H1 (cell line): ENCODE data around the gene CD300LB. TPM values are rescaled to one million over a fixed set of nuclear protein-coding genes. Genes with fewer than 3 reads are reported as not detected.

Source experiments
- CTCF ChIA-PET: fragments of 300-600 bp; sonication (Branson Sonifier 250); formaldehyde crosslinking; loops from one replicate; lab custom pipeline; 2021; ENCODE audit not compliant: partially characterized antibody; lab: Charles Lee
- POLR2A ChIA-PET: fragments of 300-600 bp; sonication (Branson Sonifier 250); formaldehyde crosslinking; loops from one replicate; lab custom pipeline; 2021; ENCODE audit warnings: inconsistent platforms; ENCODE audit not compliant: partially characterized antibody; lab: Charles Lee
- DNase-seq, 2 experiments: peaks; one replicate each; pipeline versions ENCODE4 v3.0.0 to v3.0.0-alpha.2; 2010 to 2022; ENCODE audit warnings: low spot score in 2 of 2, low read depth in 1 of 2, mixed read lengths in 1 of 2
- FAIRE-seq: peaks from 2 replicates; lab custom pipeline; 2011; peaks lifted over from hg19 to GRCh38; lab: Jason Lieb, UNC
- H2AFZ ChIP-seq: 2 replicates; pipeline ENCODE4 v1.8.1; 2012; ENCODE audit warnings: low read length, inconsistent platforms
- H2AK5ac ChIP-seq: 2 replicates; pipeline ENCODE4 v1.6.1; 2013; ENCODE audit warnings: low read depth, low read length
- H2BK120ac ChIP-seq: replicated peaks from 2 replicates; pipeline ENCODE3; 2013; ENCODE audit warnings: low read depth, low read length, inconsistent platforms
- H2BK12ac ChIP-seq: 2 replicates; pipeline ENCODE4 v1.6.1; 2013; ENCODE audit warnings: low read depth, low read length
- H2BK15ac ChIP-seq: 2 replicates; pipeline ENCODE4 v1.6.1; 2013; ENCODE audit warnings: low read length
- H2BK20ac ChIP-seq: 2 replicates; pipeline ENCODE4 v1.6.1; 2013; ENCODE audit warnings: low read length
- H2BK5ac ChIP-seq: 2 replicates; pipeline ENCODE4 v1.6.1; 2013; ENCODE audit warnings: low read depth, low read length
- H3K14ac ChIP-seq: 2 replicates; pipeline ENCODE4 v1.6.1; 2013; ENCODE audit warnings: inconsistent platforms; ENCODE audit not compliant: insufficient read length
- H3K18ac ChIP-seq: 2 replicates; pipeline ENCODE4 v1.6.1; 2013; ENCODE audit warnings: low read length; ENCODE audit errors: extremely low read depth
- H3K23ac ChIP-seq: 2 replicates; pipeline ENCODE4 v1.6.1; 2013; ENCODE audit warnings: inconsistent platforms; ENCODE audit not compliant: insufficient read length
- H3K23me2 ChIP-seq: 2 replicates; pipeline ENCODE4 v1.6.1; 2013; ENCODE audit warnings: low read depth, low read length
- H3K27ac ChIP-seq: 2 replicates; pipeline ENCODE4 v1.6.1; 2011; ENCODE audit warnings: low read depth, low read length, inconsistent platforms
- H3K27me3 ChIP-seq, 4 experiments: replicated peaks in 1 of 4; 1 replicate in 1 of 4; 2 replicates in 3 of 4; pipeline versions ENCODE4 v1.6.1 to v1.8.1; 2011 to 2013; ENCODE audit warnings: low read length in 3 of 4, mild to moderate bottlenecking in 3 of 4, inconsistent platforms in 2 of 4, mixed read lengths in 2 of 4, moderate library complexity in 1 of 4; ENCODE audit not compliant: control insufficient read depth in 3 of 4, insufficient read depth in 3 of 4; ENCODE audit errors: extremely low read depth in 1 of 4
- H3K36me3 ChIP-seq, 4 experiments: 2 replicates each; pipeline versions ENCODE4 v1.6.1 to v1.8.1; 2011 to 2013; ENCODE audit warnings: mild to moderate bottlenecking in 4 of 4, low read length in 3 of 4, moderate library complexity in 2 of 4, control low read depth in 1 of 4, inconsistent platforms in 1 of 4; ENCODE audit not compliant: insufficient read depth in 4 of 4, control insufficient read depth in 2 of 4
- H3K4ac ChIP-seq: replicated peaks from 2 replicates; pipeline ENCODE3; 2013; ENCODE audit warnings: low read length, low read depth, mixed read lengths, inconsistent platforms; ENCODE audit not compliant: insufficient read length
- H3K4me1 ChIP-seq, 4 experiments: replicated peaks in 1 of 4; 1 replicate in 1 of 4; 2 replicates in 3 of 4; pipeline versions ENCODE4 v1.6.1 to v1.8.1; 2011 to 2013; ENCODE audit warnings: low read length in 3 of 4, inconsistent platforms in 2 of 4, mixed read lengths in 1 of 4; ENCODE audit not compliant: insufficient read depth in 4 of 4, control insufficient read depth in 3 of 4
- H3K4me2 ChIP-seq, 2 experiments: 2 replicates each; pipeline versions ENCODE4 v1.6.1 to v1.8.1; 2011 to 2013; ENCODE audit warnings: low read depth in 2 of 2, low read length in 2 of 2, control low read depth in 1 of 2, inconsistent platforms in 1 of 2, mild to moderate bottlenecking in 1 of 2; ENCODE audit not compliant: insufficient read depth in 1 of 2
- H3K4me3 ChIP-seq, 4 experiments: fragments of 200-600, 300-600 bp in 1 of 4; sonication (generic), shearing (Covaris generic), sonication (Bioruptor Twin) in 1 of 4; 2 replicates each; pipeline versions ENCODE4 v1.5.1 to v1.8.1; 2011 to 2016; ENCODE audit warnings: low read length in 4 of 4, low read depth in 3 of 4, control low read depth in 2 of 4, inconsistent platforms in 2 of 4, mild to moderate bottlenecking in 2 of 4, mixed read lengths in 1 of 4, moderate library complexity in 1 of 4; ENCODE audit not compliant: insufficient read depth in 2 of 4; ENCODE audit errors: extremely low read depth in 1 of 4
- H3K56ac ChIP-seq: replicated peaks from 2 replicates; pipeline ENCODE3; 2013; ENCODE audit warnings: low read depth, mild to moderate bottlenecking, mixed read lengths, low read length, inconsistent platforms; ENCODE audit not compliant: insufficient read length
- H3K79me1 ChIP-seq: 2 replicates; pipeline ENCODE4 v1.6.1; 2013; ENCODE audit warnings: low read depth, low read length, control low read depth
- H3K79me2 ChIP-seq, 2 experiments: 2 replicates each; pipeline versions ENCODE4 v1.6.1 to v1.8.1; 2012 to 2013; ENCODE audit warnings: low read length in 2 of 2, mild to moderate bottlenecking in 2 of 2, inconsistent platforms in 1 of 2; ENCODE audit not compliant: insufficient read depth in 2 of 2, control insufficient read depth in 1 of 2
- H3K9ac ChIP-seq, 4 experiments: replicated peaks in 1 of 4; 1 replicate in 1 of 4; 2 replicates in 3 of 4; pipeline versions ENCODE4 v1.6.1 to v1.8.1; 2011 to 2013; ENCODE audit warnings: low read depth in 3 of 4, low read length in 3 of 4, control low read depth in 2 of 4, mild to moderate bottlenecking in 2 of 4, moderate library complexity in 2 of 4, inconsistent platforms in 1 of 4; ENCODE audit errors: extremely low read depth in 1 of 4
- H3K9me3 ChIP-seq, 2 experiments: 2 replicates each; pipeline versions ENCODE4 v1.6.1 to v1.8.1; 2012 to 2013; ENCODE audit warnings: mild to moderate bottlenecking in 2 of 2, moderate library complexity in 2 of 2, control low read depth in 1 of 2, inconsistent platforms in 1 of 2, low read depth in 1 of 2, low read length in 1 of 2, mixed read lengths in 1 of 2; ENCODE audit not compliant: insufficient read depth in 2 of 2
- H4K20me1 ChIP-seq, 2 experiments: replicated peaks in 1 of 2; 2 replicates each; pipeline versions ENCODE3 to v1.8.1; 2011 to 2013; ENCODE audit warnings: inconsistent platforms in 2 of 2, low read length in 2 of 2, mild to moderate bottlenecking in 1 of 2; ENCODE audit not compliant: insufficient read depth in 2 of 2, control insufficient read depth in 1 of 2
- H4K5ac ChIP-seq: 2 replicates; pipeline ENCODE4 v1.6.1; 2013; ENCODE audit warnings: low read length, low read depth, mixed read lengths, inconsistent platforms; ENCODE audit not compliant: insufficient read length
- H4K8ac ChIP-seq: 2 replicates; pipeline ENCODE4 v1.8.0; 2013; ENCODE audit warnings: mild to moderate bottlenecking, moderate library complexity, low read length, inconsistent platforms; ENCODE audit not compliant: insufficient read depth; ENCODE audit errors: extremely low read depth
- H4K91ac ChIP-seq: replicated peaks from 2 replicates; pipeline ENCODE3; 2013; ENCODE audit warnings: low read length, mixed read lengths, inconsistent platforms; ENCODE audit not compliant: insufficient read length
- CBX8 ChIP-seq: fragments of 300-800, 300-1000 bp; sonication (generic); IDR thresholded peaks from 2 replicates; pipeline ENCODE4 v1.7.1; 2016; ENCODE audit warnings: low read depth, low read length, borderline replicate concordance
- CHD2 ChIP-seq: IDR thresholded peaks from 2 replicates; pipeline ENCODE4 v1.6.1; 2012; ENCODE audit warnings: low read length, improper control_type of control experiment
- GTF2F1 ChIP-seq: IDR thresholded peaks from 2 replicates; pipeline ENCODE4 v1.6.1; 2012; ENCODE audit warnings: low read depth, low read length, improper control_type of control experiment, borderline replicate concordance
- HDAC2 ChIP-seq, 2 experiments: fragments of 300-600 bp in 1 of 2; sonication (generic) in 1 of 2; IDR thresholded peaks; 2 replicates each; pipeline ENCODE4 v1.6.1; 2011 to 2012; ENCODE audit warnings: low read depth in 2 of 2, low read length in 2 of 2, mild to moderate bottlenecking in 2 of 2, moderate library complexity in 2 of 2, borderline replicate concordance in 1 of 2, inconsistent platforms in 1 of 2
- KDM4A ChIP-seq: IDR thresholded peaks from one replicate; pipeline ENCODE4 v1.7.1; 2012; ENCODE audit warnings: low read depth, mild to moderate bottlenecking, moderate library complexity, low read length, inconsistent platforms; ENCODE audit not compliant: severe bottlenecking
- NRF1 ChIP-seq: IDR thresholded peaks from 2 replicates; pipeline ENCODE4 v1.6.1; 2011; ENCODE audit warnings: mild to moderate bottlenecking, low read depth, low read length, improper control_type of control experiment
- PHF8 ChIP-seq: fragments of 200-600 bp; sonication (generic); conservative IDR thresholded peaks from 2 replicates; pipeline ENCODE4 v1.7.1; 2012; ENCODE audit warnings: low read depth, mild to moderate bottlenecking, inconsistent platforms, low read length, moderate library complexity
- POLR2A ChIP-seq, 2 experiments: IDR thresholded peaks; 1 replicate in 1 of 2; 2 replicates in 1 of 2; pipeline ENCODE4 v1.6.1; 2011; ENCODE audit warnings: low read depth in 2 of 2, low read length in 2 of 2, mild to moderate bottlenecking in 2 of 2; ENCODE audit errors: control extremely low read depth in 1 of 2
- POLR2AphosphoS5 ChIP-seq: IDR thresholded peaks from 2 replicates; pipeline ENCODE4 v1.6.1; 2011; ENCODE audit warnings: low read depth, low read length
- POU5F1 ChIP-seq: IDR thresholded peaks from 2 replicates; pipeline ENCODE4 v1.6.1; 2011; ENCODE audit warnings: low read depth, mild to moderate bottlenecking, low read length, moderate library complexity
- RFX5 ChIP-seq: IDR thresholded peaks from 2 replicates; pipeline ENCODE4 v1.6.1; 2011; ENCODE audit warnings: low read depth, low read length, improper control_type of control experiment, borderline replicate concordance
- TEAD4 ChIP-seq: IDR thresholded peaks from 2 replicates; pipeline ENCODE4 v1.6.1; 2012; ENCODE audit warnings: low read depth, low read length, inconsistent platforms, mixed read lengths
- USF2 ChIP-seq: IDR thresholded peaks from 2 replicates; pipeline ENCODE4 v1.6.1; 2011; ENCODE audit warnings: low read length, improper control_type of control experiment
- WGBS, 2 experiments: shearing (Covaris generic) in 1 of 2; methylation state at CpG; one replicate each; pipeline versions ENCODE4 v1.1.6 to v1.1.7; 2013 to 2015; ENCODE audit warnings: low lambda C conversion rate in 2 of 2, mixed read lengths in 2 of 2, inconsistent platforms in 1 of 2, low coverage in 1 of 2, missing lambda C conversion rate in 1 of 2; ENCODE audit not compliant: insufficient replicate concordance in 2 of 2, insufficient coverage in 1 of 2, insufficient read length in 1 of 2; ENCODE audit errors: extremely low coverage in 1 of 2, missing lambda C conversion rate in 1 of 2; 5-methylcytosine and 5-hydroxymethylcytosine counted together
- polyA plus RNA-seq, 7 experiments: library from polyadenylated mRNA; depleted of rRNA in 3 of 7; stranded (reverse) in 5 of 7; unstranded in 2 of 7; fragments of >200 nt in 5 of 7; fragments of 200-250 nt in 2 of 7; gene quantifications; 1 replicate in 5 of 7; 2 replicates in 1 of 7; 4 replicates in 1 of 7; pipeline versions ENCODE4 v1.2.1 to v1.2.3, GENCODE V29; 2011 to 2013; ENCODE audit warnings: missing spikeins in 2 of 7, mixed read lengths in 2 of 7
- total RNA-seq: library from RNA; stranded (reverse); fragmentation: NEBNext Ultra II Directional; extraction: Animal tissue kit (Norgen Biotek cat#: 25700); gene quantifications from 2 replicates; pipeline ENCODE4 v1.2.1, GENCODE V29; 2021

The CD300LB gene
- total and polyA plus RNA-seq, 2 of the 8 experiments (the other 6 are each of a cell fraction or from before 2014, with no cell fraction given), result not detected

DNA sequence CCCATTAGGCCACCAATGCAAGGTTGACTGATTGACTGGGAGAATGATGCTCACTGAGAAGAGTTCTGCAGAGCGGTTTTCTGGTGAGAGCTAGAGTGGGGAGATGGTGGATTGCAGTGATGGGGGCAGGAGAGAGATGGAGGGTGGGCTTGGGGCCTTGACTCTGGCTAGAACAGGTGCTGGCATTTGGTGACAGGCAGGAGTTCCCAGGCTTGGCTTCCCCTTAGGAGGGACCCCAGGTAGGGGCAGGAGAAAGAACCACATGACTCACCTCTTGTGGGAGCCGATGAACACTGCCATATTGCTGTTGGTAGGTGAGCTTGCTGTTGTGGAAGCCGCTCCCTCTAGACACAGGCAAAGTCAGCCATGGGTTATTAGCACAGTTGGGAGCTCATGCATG, 8.0 kb downstream of the CD300LB start:
- no peaks in the 10 kb centered on the region for H3K79me2 ChIP-seq
- no peak overlapping the region for H3K9ac ChIP-seq
- WGBS, 2 experiments, result 83% methylated on average over 3 of the region's 3 CpGs; no CpG with 5 or more reads in 1 of the 2 experiments
- H2BK15ac ChIP-seq, result no peak overlapping the region
- H3K14ac ChIP-seq, result no peak overlapping the region
- DNase-seq, result no peak
- H3K23me2 ChIP-seq, result no peaks in the 10 kb centered on the region
- H3K9me3 ChIP-seq, result peaks cover 11 to 24% of the 10 kb centered on the region in 2 experiments; a peak in 3 of 4 replicates
- no peaks in the 10 kb centered on the region for H3K27me3 ChIP-seq
- no peaks in the 10 kb centered on the region for H3K36me3 ChIP-seq
- no peak overlapping the region for H2BK120ac ChIP-seq
- no peak for FAIRE-seq
- no peak overlapping the region for H3K4ac ChIP-seq
- H2AFZ ChIP-seq, result no peak overlapping the region
- H3K4me3 ChIP-seq, result no peak overlapping the region
- no peaks in the 10 kb centered on the region for H3K79me1 ChIP-seq
- H3K23ac ChIP-seq, result no peak overlapping the region
- CTCF ChIA-PET, result interaction anchor here (0.9 to 1.7 kb wide), 2 partner anchors 10 to 155 kb away, joined by 5 to 6 read pairs; no protein-coding TSS in a partner anchor
- no peak overlapping the region for H3K27ac ChIP-seq
- no peak overlapping the region for H3K4me2 ChIP-seq
- no peak overlapping the region for H2BK20ac ChIP-seq
- H4K8ac ChIP-seq, result no peak overlapping the region
- POLR2A ChIA-PET, result no interaction called here
- H2BK12ac ChIP-seq, result no peak overlapping the region
- peaks cover 0 to 2% of the 10 kb centered on the region in 2 experiments for H4K20me1 ChIP-seq
- no peak overlapping the region for H3K18ac ChIP-seq
- H2BK5ac ChIP-seq, result no peak overlapping the region
- no peak overlapping the region for H4K91ac ChIP-seq
- H4K5ac ChIP-seq, result no peak overlapping the region
- no peak overlapping the region for H2AK5ac ChIP-seq
- no peaks in the 10 kb centered on the region for H3K4me1 ChIP-seq
- H3K56ac ChIP-seq, result no peak overlapping the region
- TF ChIP-seq POLR2AphosphoS5 (no peak), NRF1 (no peak), USF2 (no peak), KDM4A (no peak), GTF2F1 (no peak), POU5F1 (no peak), HDAC2 (IDR thresholded peaks at IDR 0.05; ENCODE audit: borderline replicate concordance in 1 of 2, low read depth in 2 of 2, low read length in 2 of 2) (no peak), CBX8 (no peak), TEAD4 (no peak), POLR2A (IDR thresholded peaks at IDR 0.05; ENCODE audit: control extremely low read depth in 1 of 2, low read depth in 2 of 2, low read length in 2 of 2) (no peak), RFX5 (no peak), PHF8 (no peak), CHD2 (no peak)
